ENCODE measurements around the gene SLC40A1.

SLC40A1 gene

GRCh38 chr2:189595417-189595816 lies 14.8 kb upstream of the SLC40A1 start:
- no peak for DNase-seq

- DNase-seq, result no peak
These were observed 13.7 kb upstream of the SLC40A1 start for GRCh38 chr2:189594305-189594704.

- no peak for DNase-seq
These were observed 12.5 kb upstream of the SLC40A1 start for GRCh38 chr2:189593115-189593514.

GRCh38 chr2:189592353-189592984 lies 11.9 kb upstream of the SLC40A1 start:
- DNase-seq, result no peak

GRCh38 chr2:189587780-189588179 lies 7.2 kb upstream of the SLC40A1 start:
- no peak for DNase-seq

- DNase-seq, result no peak
These were observed 4.7 kb upstream of the SLC40A1 start for GRCh38 chr2:189585226-189585756.

GRCh38 chr2:189584686-189585085 lies 4.1 kb upstream of the SLC40A1 start:
- DNase-seq, result no peak

- DNase-seq, result no peak
These were observed 2.9 kb upstream of the SLC40A1 start for GRCh38 chr2:189583227-189584198.

GRCh38 chr2:189582809-189583192 lies 2.2 kb upstream of the SLC40A1 start:
- no peak for DNase-seq

GRCh38 chr2:189582140-189582808 lies 1.7 kb upstream of the SLC40A1 start:
- DNase-seq, result no peak

GRCh38 chr2:189581354-189582139 lies 961 bp upstream of the SLC40A1 start:
- DNase-seq, result no peak

GRCh38 chr2:189580241-189580651 lies 340 bp downstream of the SLC40A1 start:
- DNase-seq, result peak; percentile 59

- no peak for DNase-seq
These were observed 900 bp downstream of the SLC40A1 start for GRCh38 chr2:189579585-189580186.

GRCh38 chr2:189578272-189578950 lies 2.2 kb downstream of the SLC40A1 start:
- DNase-seq, result no peak

GRCh38 chr2:189577121-189577520 lies 3.5 kb downstream of the SLC40A1 start:
- no peak for DNase-seq

GRCh38 chr2:189576396-189576795 lies 4.2 kb downstream of the SLC40A1 start:
- DNase-seq, result no peak

- no peak for DNase-seq
These were observed 5.7 kb downstream of the SLC40A1 start for GRCh38 chr2:189574793-189575475.

- no peak for DNase-seq
These were observed 10.0 kb downstream of the SLC40A1 start for GRCh38 chr2:189570570-189571031.

- DNase-seq, result no peak
These were observed 11.2 kb downstream of the SLC40A1 start for GRCh38 chr2:189569295-189569910.

- no peak for DNase-seq
These were observed 14.5 kb downstream of the SLC40A1 start for GRCh38 chr2:189566046-189566445.

Data from NCI-H1105 treated with DMSO at 0.1 percent for 48 hours (cell line).